ENCODE measurements around the gene S1PR5. TPM values are rescaled to one million over a fixed set of nuclear protein-coding genes. Genes with fewer than 3 reads are reported as not detected.

The S1PR5 gene
- polyA plus RNA-seq, 3 donors, result 0.18 to 0.46 TPM; not detected in 1

- intact Hi-C loops (cut with micrococcal nuclease), result loop anchor here (5.0 to 10.0 kb wide), 3 partner anchors 192 to 568 kb away; partner anchors contain the start of gene OLFM2 (in 1 of the 2)
- Histone ChIP-seq H3K79me2 (ENCODE audit: insufficient read depth, low read length) (peaks cover 55% of the 10 kb centered on the region), H3K4me3 (replicated peaks in 1 of 3; ENCODE audit: low read depth in 2 of 3, low read length in 3 of 3) (peak overlapping the region; percentile 89 to 99 (median 91)), H3K9ac (ENCODE audit: insufficient read depth, low read length, poor library complexity, severe bottlenecking) (peak overlapping the region; percentile 92), H3K27me3 (ENCODE audit: control insufficient read depth in 2 of 2, insufficient read depth in 2 of 2, low read length in 2 of 2) (no peaks in the 10 kb centered on the region), H3K9me3 (replicated peaks in 1 of 2; ENCODE audit: control insufficient read depth in 1 of 2, insufficient read depth in 1 of 2, low read length in 2 of 2) (no peaks in the 10 kb centered on the region), H2AFZ (ENCODE audit: insufficient read depth, low read depth, low read length, poor library complexity, severe bottlenecking) (peak overlapping the region; percentile 99), H4K20me1 (ENCODE audit: insufficient read depth, low read length) (peaks cover 21% of the 10 kb centered on the region), H3K4me1 (ENCODE audit: control insufficient read depth in 1 of 2, insufficient read depth in 2 of 2, low read length in 2 of 2) (peaks cover 14 to 28% of the 10 kb centered on the region in 2 donors), H3K27ac (ENCODE audit: low read depth in 1 of 2, low read length in 2 of 2) (peak overlapping the region; percentile 88 to 89), H3K4me2 (replicated peaks; ENCODE audit: extremely low read depth, low read length, poor library complexity, severe bottlenecking) (peak overlapping the region; percentile 81), H3K36me3 (replicated peaks in 1 of 2; ENCODE audit: control insufficient read depth in 1 of 2, insufficient read depth in 2 of 2, low read length in 2 of 2) (peaks cover 15 to 27% of the 10 kb centered on the region in 2 donors)
- Mint-ChIP-seq H3K36me3 (peaks cover 16 to 28% of the 10 kb centered on the region in 2 donors), H3K9me3 (no peaks in the 10 kb centered on the region), H3K27ac (peak overlapping the region; percentile 89 to 96 (median 93)), H3K4me1 (peaks cover 33% of the 10 kb centered on the region), H3K4me3 (peak overlapping the region; percentile 88 to 93), H3K27me3 (ENCODE audit: low read depth in 3 of 3) (peaks cover 0 to 5% (median 2%) of the 10 kb centered on the region in 3 donors)
- under 1% methylated on average over 62 of the region's 65 CpGs for WGBS (ENCODE audit: insufficient coverage)
- peak; percentile 85 to 88 (median 88) for DNase-seq
- TF ChIP-seq CTCF (IDR thresholded peaks at IDR 0.05), result no peak
Observed at GRCh38 chr19:10502524-10503001, 14.7 kb downstream of the S1PR5 start.

GRCh38 chr19:10501971-10502523 lies 15.2 kb downstream of the S1PR5 start:
- Mint-ChIP-seq H3K9me3 (no peaks in the 10 kb centered on the region), H3K4me1 (peaks cover 33% of the 10 kb centered on the region), H3K36me3 (peaks cover 21 to 33% of the 10 kb centered on the region in 2 donors), H3K4me3 (peak overlapping the region; percentile 88 to 93), H3K27ac (peak overlapping the region; percentile 89 to 96 (median 93)), H3K27me3 (ENCODE audit: low read depth in 3 of 3) (peaks cover 0 to 5% (median 2%) of the 10 kb centered on the region in 3 donors)
- H3K27me3 ChIP-seq (ENCODE audit: control insufficient read depth in 2 of 2, insufficient read depth in 2 of 2, low read length in 2 of 2), result no peaks in the 10 kb centered on the region
- intact Hi-C loops (cut with micrococcal nuclease), result loop anchor here (5.0 to 10.0 kb wide), 3 partner anchors 193 to 567 kb away; partner anchors contain the start of gene OLFM2 (in 1 of the 2)
- peak overlapping the region; percentile 99 for H2AFZ ChIP-seq (ENCODE audit: insufficient read depth, low read depth, low read length, poor library complexity, severe bottlenecking)
- H3K27ac ChIP-seq (ENCODE audit: low read depth in 1 of 2, low read length in 2 of 2), result peak overlapping the region; percentile 88 to 89
- peaks cover 20 to 32% of the 10 kb centered on the region in 2 donors for H3K36me3 ChIP-seq (replicated peaks in 1 of 2; ENCODE audit: control insufficient read depth in 1 of 2, insufficient read depth in 2 of 2, low read length in 2 of 2)
- no peak for TF ChIP-seq CTCF (IDR thresholded peaks at IDR 0.05)
- peaks cover 60% of the 10 kb centered on the region for H3K79me2 ChIP-seq (ENCODE audit: insufficient read depth, low read length)
- peak; percentile 47 to 68 (median 52) for DNase-seq
- peaks cover 14 to 28% of the 10 kb centered on the region in 2 donors for H3K4me1 ChIP-seq (ENCODE audit: control insufficient read depth in 1 of 2, insufficient read depth in 2 of 2, low read length in 2 of 2)
- peak overlapping the region; percentile 92 for H3K9ac ChIP-seq (ENCODE audit: insufficient read depth, low read length, poor library complexity, severe bottlenecking)
- H3K4me3 ChIP-seq (replicated peaks in 1 of 3; ENCODE audit: low read depth in 2 of 3, low read length in 3 of 3), result peak overlapping the region; percentile 89 to 99 (median 91)
- H3K4me2 ChIP-seq (replicated peaks; ENCODE audit: extremely low read depth, low read length, poor library complexity, severe bottlenecking), result peak overlapping the region; percentile 81
- H3K9me3 ChIP-seq (replicated peaks in 1 of 2; ENCODE audit: control insufficient read depth in 1 of 2, insufficient read depth in 1 of 2, low read length in 2 of 2), result no peaks in the 10 kb centered on the region
- WGBS (ENCODE audit: insufficient coverage), result under 1% methylated on average over 35 of the region's 35 CpGs
- peaks cover 25% of the 10 kb centered on the region for H4K20me1 ChIP-seq (ENCODE audit: insufficient read depth, low read length)

Measured in CD14-positive monocyte (primary cell).